ENCODE measurements around the gene LENG1.

GRCh38 chr19:54148158-54148557, 11.4 kb downstream of the LENG1 start:
- TF ChIP-seq CTCF (IDR thresholded peaks at IDR 0.05; ENCODE audit: low read depth, low read length) = no peak
- no peak for TF ChIP-seq POLR2A (IDR thresholded peaks at IDR 0.05; ENCODE audit: extremely low read depth, insufficient read length)
- TF ChIP-seq MAX (IDR thresholded peaks at IDR 0.05; ENCODE audit: low read depth, low read length) = no peak
- TF ChIP-seq MYC (IDR thresholded peaks at IDR 0.05; ENCODE audit: low read depth, low read length) = no peak
